Activated CD4-positive, alpha-beta T cell treated with anti-CD3 and anti-CD28 coated beads, Interleukin-2, amount 50 U/mL, for 16 hours (primary cell): ENCODE results near the gene GIMAP2.
A peak's percentile ranks its signal among the peaks of the same experiment; 100 is the strongest.
"Not testable (repeated sequence)": the region's sequence is repeated elsewhere in the genome, so short reads cannot be mapped to it uniquely, and the experiment has no call there.

Experiments
- DNase-seq: peaks from one replicate; pipeline ENCODE4 v3.0.0-alpha.2; 2020

GIMAP2 gene

GRCh38 chr7:150685219-150686029, at the start of gene GIMAP2:
Gene GIMAP2, plus strand, starts transcription at chr7:150685706. Its CDS starts 1,354 bp downstream, at chr7:150687060.
- peak; percentile 74 for DNase-seq

- no peak for DNase-seq
These were observed 43.7 kb upstream of the GIMAP2 start for GRCh38 chr7:150641854-150642253.

DNA sequence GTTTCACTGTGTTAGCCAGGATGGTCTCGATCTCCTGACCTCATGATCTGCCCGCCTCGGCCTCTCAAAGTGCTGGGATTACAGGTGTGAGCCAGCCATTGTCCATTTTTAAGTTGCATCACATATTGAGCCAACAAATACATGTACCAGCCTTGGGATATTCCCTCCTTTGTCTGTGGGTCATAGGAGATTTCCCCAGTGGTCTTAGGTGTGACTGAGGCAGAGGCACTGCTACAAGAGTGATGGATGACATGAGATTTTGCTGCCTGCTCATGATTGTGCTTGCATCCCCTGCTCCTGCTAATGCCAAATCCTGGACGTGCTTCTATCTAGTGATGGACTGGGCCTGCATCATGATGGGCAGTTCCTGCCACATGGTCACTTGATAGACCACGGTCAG, 42.6 kb upstream of the GIMAP2 start:
- DNase-seq: no peak

- no peak for DNase-seq
These were observed 40.1 kb upstream of the GIMAP2 start for GRCh38 chr7:150645259-150646020.

GRCh38 chr7:150648353-150649079, 37.0 kb upstream of the GIMAP2 start:
- DNase-seq: no peak

- DNase-seq: no peak
These were observed 36.5 kb upstream of the GIMAP2 start for GRCh38 chr7:150649080-150649385.

- DNase-seq: no peak
These were observed 30.8 kb upstream of the GIMAP2 start for GRCh38 chr7:150654692-150655091.

DNA sequence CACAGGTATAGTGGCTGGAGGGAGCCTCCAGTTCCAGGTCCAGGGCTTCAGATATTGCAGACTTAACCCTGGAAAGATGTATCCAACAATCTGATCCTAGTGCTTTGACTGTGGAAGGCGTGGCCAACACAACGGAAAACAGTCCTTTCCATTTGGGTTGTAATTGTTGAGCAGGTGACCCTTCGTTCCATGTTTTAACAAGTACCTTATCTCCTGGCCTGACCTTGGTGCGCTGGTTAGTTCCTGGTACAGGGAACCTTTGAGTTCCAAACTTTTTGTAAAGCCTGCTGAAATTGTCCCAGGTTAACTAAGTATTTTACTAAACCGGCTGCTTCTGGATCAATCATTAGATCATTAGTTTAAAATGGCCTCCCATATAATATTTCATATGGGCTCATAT, 29.5 kb upstream of the GIMAP2 start:
- no peak for DNase-seq

DNA sequence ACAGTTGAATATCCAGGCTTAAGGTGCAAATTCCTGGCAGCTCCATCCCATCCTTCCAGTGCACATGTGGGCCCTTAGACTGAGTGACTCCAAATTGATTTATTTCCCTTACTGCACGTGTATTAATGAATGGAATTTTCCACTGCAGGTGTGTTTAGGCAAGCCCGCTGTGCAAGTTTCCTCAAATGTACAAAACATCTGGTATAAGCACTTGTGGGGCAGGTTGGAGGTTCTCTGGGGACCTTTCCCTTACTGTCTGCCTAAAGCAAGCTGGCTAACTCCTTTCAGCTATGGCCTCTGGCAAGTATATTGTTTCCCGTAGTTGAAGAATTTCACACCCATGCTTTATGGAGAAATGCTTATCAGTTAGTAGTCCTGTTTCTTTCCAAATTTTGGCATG, 28.0 kb upstream of the GIMAP2 start:
- no peak for DNase-seq

GRCh38 chr7:150660939-150661613, 24.4 kb upstream of the GIMAP2 start:
- DNase-seq: no peak

DNA sequence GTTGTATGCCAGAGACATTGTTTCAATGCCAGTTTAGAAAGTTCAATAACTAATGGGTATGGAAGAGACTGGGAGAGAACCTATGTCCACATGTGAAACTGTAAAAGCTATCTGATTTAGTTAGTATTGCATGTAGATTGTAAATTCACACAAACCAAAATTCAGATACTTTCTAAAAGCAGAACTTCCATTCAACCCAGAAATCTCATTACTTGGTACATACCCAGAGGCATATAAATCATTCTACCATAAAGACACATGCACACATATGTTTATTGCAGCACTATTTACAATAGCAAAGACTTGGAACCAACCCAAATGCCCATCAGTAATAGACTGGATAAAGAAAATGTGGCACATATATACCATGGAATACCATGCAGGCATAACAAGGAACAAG, 22.7 kb upstream of the GIMAP2 start:
- DNase-seq: not testable (repeated sequence)

GRCh38 chr7:150663802-150664494, 21.6 kb upstream of the GIMAP2 start:
- peak; percentile 75 for DNase-seq

- DNase-seq: no peak
These were observed 20.3 kb upstream of the GIMAP2 start for GRCh38 chr7:150665089-150665748.

DNA sequence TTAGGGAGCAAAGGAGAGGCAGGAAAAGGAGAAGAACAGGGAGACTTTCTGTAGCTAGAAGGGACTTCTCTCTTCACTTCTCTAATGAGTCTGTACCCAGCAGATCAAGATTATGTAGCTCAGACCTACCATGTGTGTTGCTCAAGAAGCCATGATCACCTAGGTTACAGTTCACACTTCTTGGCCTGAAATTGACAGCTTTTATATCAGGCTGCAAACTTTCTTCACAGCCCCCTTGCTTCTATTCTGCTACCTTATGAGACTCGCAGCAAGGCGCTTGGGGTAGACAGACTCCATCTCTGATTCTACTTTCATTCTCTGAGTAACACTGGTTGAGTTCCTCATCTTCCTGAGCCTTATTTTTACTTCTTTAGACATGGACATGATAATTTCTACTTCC, 19.6 kb upstream of the GIMAP2 start:
- DNase-seq: no peak

GRCh38 chr7:150666412-150666811, 19.1 kb upstream of the GIMAP2 start:
- DNase-seq: no peak

- peak; percentile 87 for DNase-seq
These were observed 17.0 kb upstream of the GIMAP2 start for GRCh38 chr7:150668472-150668911.

- no peak for DNase-seq
These were observed 16.5 kb upstream of the GIMAP2 start for GRCh38 chr7:150668977-150669376.

- not testable (repeated sequence) for DNase-seq
These were observed 13.5 kb upstream of the GIMAP2 start for GRCh38 chr7:150671798-150672585.

- DNase-seq: no peak
These were observed 9.8 kb upstream of the GIMAP2 start for GRCh38 chr7:150675714-150676113.

GRCh38 chr7:150676276-150676675, 9.2 kb upstream of the GIMAP2 start:
- not testable (repeated sequence) for DNase-seq

DNA sequence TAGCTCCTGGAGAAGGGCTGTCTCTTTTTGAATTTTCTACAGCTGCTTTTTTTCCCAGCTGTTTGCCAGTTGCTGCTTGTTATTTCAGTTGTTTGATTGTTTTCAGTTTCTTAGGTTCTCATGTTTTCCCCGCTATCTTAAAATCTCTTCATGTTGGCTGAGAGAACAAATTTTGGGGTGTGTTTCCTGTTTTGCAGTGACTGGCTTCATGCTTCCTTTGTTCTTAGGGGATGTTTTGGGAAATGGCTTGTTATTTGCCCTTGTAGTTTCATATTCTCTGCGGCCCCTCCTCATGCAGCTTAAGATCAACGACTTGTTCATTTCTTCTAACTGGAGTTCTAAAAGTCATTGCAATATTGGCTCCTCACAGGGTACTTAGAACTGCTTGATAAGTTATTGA, 8.7 kb upstream of the GIMAP2 start:
- not testable (repeated sequence) for DNase-seq
